ENCODE measurements around the gene GNAI2. TPM values are rescaled to one million over a fixed set of nuclear protein-coding genes. Genes with fewer than 3 reads are reported as not detected.
A peak's percentile ranks its signal among the peaks of the same experiment; 100 is the strongest.

Gene GNAI2
- total and polyA plus RNA-seq, 4 donors, result 174 to 356 (median 259) TPM

DNA sequence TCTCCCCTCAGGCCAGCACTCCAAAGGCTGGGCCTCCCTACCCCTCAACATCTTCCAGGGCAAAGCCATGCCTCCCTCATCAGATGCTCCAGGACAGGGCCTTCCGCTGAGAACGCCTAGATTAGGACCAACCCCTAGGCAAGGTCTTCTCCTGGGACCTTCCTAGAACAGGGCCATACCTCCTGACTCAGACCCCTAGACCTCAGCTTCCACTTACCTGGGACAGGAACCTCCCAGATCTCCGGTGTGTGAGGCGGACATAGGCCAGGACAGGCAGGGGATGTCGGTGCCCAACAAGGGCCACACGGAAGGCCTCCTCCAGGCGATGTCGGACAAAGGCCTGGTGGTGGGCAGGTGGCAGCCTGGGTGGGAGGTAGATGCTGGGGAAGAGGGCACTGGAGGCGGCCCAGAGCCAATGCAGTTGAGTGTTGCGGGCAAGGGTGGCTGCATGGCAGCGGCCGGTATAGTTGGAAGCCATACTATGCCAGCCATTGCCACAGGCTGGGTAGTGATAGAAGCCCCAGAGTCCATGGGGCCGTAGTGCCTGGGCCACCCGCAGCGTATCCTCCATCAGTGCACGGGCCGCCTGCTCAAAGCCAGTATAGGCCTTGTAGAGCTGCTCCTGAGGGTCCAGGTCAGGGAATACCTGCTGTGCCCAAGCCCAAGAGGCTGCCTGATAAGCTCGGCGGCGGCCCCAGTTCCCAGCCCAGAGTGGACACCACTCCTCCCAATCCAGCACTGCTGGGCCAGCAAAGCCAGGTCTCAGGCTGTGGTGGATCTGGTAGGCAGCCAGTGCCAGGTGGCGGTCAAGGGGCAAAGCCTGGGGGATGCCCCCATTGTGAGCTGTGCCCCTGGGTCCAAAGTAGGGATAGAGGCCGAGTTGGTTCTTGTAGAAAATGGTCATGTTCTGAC is 58.7 kb downstream of the GNAI2 start:
- no peak overlapping the region for H3K4me3 ChIP-seq (ENCODE audit: low read length in 2 of 2)
- intact Hi-C loops (cut with DNase I), result no loop called here
- H3K9me3 ChIP-seq (ENCODE audit: control insufficient read depth, low read length), result no peaks in the 10 kb centered on the region
- DNase-seq, result no peak
- H3K27ac ChIP-seq (ENCODE audit: low read depth in 1 of 2, low read length in 2 of 2), result no peak overlapping the region
- no peaks in the 10 kb centered on the region for H3K36me3 ChIP-seq (ENCODE audit: control insufficient read depth in 1 of 2, insufficient read depth in 2 of 2, low read length in 1 of 2)
- no peak for ATAC-seq (ENCODE audit: low FRiP score)
- WGBS, 2 donors, result 91% methylated on average over 22 of the region's 22 CpGs
- no peaks in the 10 kb centered on the region for H3K4me1 ChIP-seq (ENCODE audit: control insufficient read depth in 1 of 2, insufficient read depth in 2 of 2, low read length in 2 of 2)
- no peaks in the 10 kb centered on the region for H3K27me3 ChIP-seq (ENCODE audit: control insufficient read depth in 1 of 2, insufficient read depth in 2 of 2, low read length in 1 of 2)

DNA sequence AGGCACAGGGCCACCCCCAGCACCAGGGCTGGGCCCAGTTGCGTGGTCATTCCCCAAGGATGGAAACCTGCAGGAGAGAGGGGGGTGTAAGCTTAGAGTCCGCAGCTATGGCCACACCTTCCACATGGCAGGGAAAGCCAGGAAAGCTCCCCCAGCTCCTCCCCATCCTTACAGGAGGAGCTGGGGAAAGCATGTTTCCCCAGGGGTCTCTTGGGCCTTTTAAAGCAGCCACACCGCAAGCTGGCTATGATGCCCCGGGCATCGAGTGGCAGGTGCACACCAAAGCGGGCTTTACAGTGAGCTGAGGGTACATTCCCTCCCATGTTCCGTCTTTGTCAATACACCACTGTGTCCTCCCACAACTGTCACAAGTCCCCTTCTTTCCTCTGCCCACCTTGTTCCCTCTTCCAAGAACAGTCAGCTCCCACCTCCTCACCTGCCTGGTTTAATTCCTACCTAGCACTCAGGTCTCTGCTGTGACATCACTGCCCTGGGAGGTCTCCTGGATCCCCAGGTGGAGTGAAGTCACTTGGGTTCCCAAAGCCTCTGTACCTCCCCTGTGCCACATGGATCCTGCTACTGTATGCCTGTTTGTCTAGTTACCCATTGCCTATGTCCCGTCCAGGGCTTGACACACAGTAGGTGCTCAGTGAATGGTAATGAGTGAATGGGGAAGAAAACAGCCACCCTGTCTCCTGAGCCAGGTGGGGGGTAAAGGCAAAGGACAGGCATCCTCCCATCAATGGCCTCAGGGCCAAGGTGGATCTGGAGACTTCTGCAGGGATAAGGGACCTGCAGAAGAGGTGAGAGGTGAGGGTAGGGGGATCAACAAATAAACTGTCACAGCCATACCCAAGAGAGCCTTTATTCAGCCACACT is 59.8 kb downstream of the GNAI2 start:
- Histone ChIP-seq H3K36me3 (ENCODE audit: control insufficient read depth in 1 of 2, insufficient read depth in 2 of 2, low read length in 1 of 2) (no peaks in the 10 kb centered on the region), H3K27ac (ENCODE audit: low read depth in 1 of 2, low read length in 2 of 2) (no peak overlapping the region), H3K9me3 (ENCODE audit: control insufficient read depth, low read length) (no peaks in the 10 kb centered on the region), H3K4me1 (ENCODE audit: control insufficient read depth in 1 of 2, insufficient read depth in 2 of 2, low read length in 2 of 2) (no peaks in the 10 kb centered on the region), H3K4me3 (ENCODE audit: low read length in 2 of 2) (no peak overlapping the region), H3K27me3 (ENCODE audit: control insufficient read depth in 1 of 2, insufficient read depth in 2 of 2, low read length in 1 of 2) (no peaks in the 10 kb centered on the region)
- DNase-seq (no peak), ATAC-seq (ENCODE audit: low FRiP score) (no peak)
- intact Hi-C loops (cut with DNase I), result no loop called here
- WGBS, 2 donors, result 78 to 86% methylated on average over 8 of the region's 8 CpGs

DNA sequence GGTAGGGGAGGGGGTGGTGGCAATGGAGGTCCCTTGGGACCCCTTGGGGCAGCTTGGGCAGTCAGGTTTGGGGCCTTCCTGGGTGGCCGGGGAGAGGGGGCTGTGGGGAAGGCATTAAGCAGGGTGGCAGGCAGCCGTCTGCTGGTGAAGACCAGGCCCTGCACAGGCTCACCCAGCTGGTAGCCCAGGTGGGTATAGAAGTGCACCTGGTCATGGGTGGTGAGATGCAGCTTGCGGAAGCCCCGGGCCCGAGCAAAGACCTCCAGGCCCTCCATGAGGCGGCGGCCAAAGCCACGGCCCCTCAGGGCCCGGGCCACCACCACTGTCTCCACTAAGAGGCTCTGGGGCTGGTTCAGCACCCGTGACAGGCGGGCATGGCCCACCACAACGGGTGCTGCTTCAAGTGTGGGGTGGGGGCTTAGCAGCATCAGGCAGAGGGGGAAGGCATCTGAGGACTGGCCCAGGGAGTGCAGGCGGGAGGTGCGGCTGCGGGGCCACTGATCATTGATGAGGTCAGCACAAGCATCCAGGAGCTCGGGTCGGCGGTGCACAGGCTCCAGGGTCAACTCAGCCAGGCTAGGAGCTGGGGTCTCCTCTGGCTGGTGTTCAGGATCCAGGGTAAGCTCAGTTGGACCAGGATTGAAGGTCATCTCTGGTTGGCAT is 60.8 kb downstream of the GNAI2 start:
- Histone ChIP-seq H3K36me3 (ENCODE audit: control insufficient read depth in 1 of 2, insufficient read depth in 2 of 2, low read length in 1 of 2) (no peaks in the 10 kb centered on the region), H3K27ac (ENCODE audit: low read depth in 1 of 2, low read length in 2 of 2) (no peak overlapping the region), H3K4me3 (ENCODE audit: low read length in 2 of 2) (no peak overlapping the region), H3K9me3 (ENCODE audit: control insufficient read depth, low read length) (no peaks in the 10 kb centered on the region), H3K27me3 (ENCODE audit: control insufficient read depth in 1 of 2, insufficient read depth in 2 of 2, low read length in 1 of 2) (no peaks in the 10 kb centered on the region), H3K4me1 (ENCODE audit: control insufficient read depth in 1 of 2, insufficient read depth in 2 of 2, low read length in 2 of 2) (no peaks in the 10 kb centered on the region)
- ATAC-seq (ENCODE audit: low FRiP score) (no peak), DNase-seq (peak; percentile 54 to 76)
- intact Hi-C loops (cut with DNase I), result no loop called here
- 92% methylated on average over 15 to 18 of the region's 18 CpGs for WGBS, 2 donors

DNA sequence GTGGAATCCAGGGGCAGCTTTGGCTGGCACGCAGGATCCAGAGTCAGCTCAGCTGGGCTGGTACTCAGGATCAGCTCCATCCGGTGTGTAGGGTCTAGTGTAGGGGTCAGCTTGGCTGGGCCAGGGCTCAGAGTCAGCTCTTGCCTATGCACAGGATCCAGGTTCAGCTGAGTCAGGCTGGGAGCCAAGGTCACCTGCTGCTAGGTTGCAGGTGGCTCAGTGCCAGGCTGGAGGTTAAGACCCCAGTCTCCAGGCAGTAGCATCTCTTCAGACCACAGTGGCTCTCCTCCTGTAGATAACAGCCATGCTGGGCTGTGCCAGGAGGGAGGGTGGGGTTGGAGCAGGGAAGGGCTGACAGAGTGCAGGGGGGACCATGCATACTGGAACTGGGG is 61.4 kb downstream of the GNAI2 start:
- no peaks in the 10 kb centered on the region for H3K36me3 ChIP-seq (ENCODE audit: control insufficient read depth in 1 of 2, insufficient read depth in 2 of 2, low read length in 1 of 2)
- H3K4me1 ChIP-seq (ENCODE audit: control insufficient read depth in 1 of 2, insufficient read depth in 2 of 2, low read length in 2 of 2), result no peaks in the 10 kb centered on the region
- DNase-seq, result peak in 1 of 2 donors; percentile 61
- H3K4me3 ChIP-seq (ENCODE audit: low read length in 2 of 2), result no peak overlapping the region
- WGBS, 2 donors, result 80 to 87% methylated on average over 2 of the region's 2 CpGs
- no peaks in the 10 kb centered on the region for H3K9me3 ChIP-seq (ENCODE audit: control insufficient read depth, low read length)
- intact Hi-C loops (cut with DNase I), result no loop called here
- ATAC-seq (ENCODE audit: low FRiP score), result no peak
- H3K27me3 ChIP-seq (ENCODE audit: control insufficient read depth in 1 of 2, insufficient read depth in 2 of 2, low read length in 1 of 2), result no peaks in the 10 kb centered on the region
- H3K27ac ChIP-seq (ENCODE audit: low read depth in 1 of 2, low read length in 2 of 2), result no peak overlapping the region

DNA sequence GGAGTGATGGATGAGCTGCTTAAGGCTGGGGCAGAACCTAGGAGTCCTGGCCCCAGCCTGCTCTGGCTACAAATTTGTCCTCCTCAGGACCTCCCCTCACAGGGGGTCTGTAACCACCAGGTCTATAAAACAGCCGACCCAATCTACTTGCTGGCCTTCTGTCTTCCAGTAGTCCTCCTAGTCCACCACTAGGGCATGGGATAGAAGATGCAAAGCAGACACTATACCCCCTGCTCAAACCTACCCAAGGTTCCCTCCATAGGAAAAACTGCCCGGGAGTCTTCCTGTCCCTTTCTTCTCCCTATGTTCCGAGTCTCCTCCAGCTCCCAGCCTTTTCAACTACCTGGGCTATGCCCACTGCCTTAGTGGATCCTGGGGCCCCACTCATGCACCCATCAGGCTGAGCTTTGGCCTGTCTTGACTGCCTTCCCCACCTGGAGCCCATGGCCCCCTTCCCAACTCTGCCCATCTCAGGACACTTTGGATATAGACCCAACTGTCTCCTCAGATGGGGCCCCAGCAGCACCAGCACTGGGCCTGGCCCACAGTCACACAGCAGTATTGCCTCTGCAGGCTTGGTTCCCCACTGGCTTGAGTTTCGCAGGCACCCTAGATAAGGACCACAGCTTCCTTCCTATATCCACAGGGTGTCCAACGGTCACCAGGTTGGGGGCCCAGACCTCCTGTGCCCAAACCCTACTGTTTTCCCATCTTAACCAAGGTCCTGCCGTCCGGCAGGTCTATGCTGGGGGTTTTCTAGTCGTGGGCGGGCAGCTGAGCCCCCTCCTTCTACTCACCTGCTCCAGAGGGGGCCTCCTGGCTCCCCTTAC is 62.1 kb downstream of the GNAI2 start:
- ATAC-seq (ENCODE audit: low FRiP score) (no peak), DNase-seq (peak; percentile 65 to 77)
- no peaks in the 10 kb centered on the region for H3K9me3 ChIP-seq (ENCODE audit: control insufficient read depth, low read length)
- WGBS, 2 donors, result 36 to 42% methylated on average over 9 of the region's 9 CpGs
- intact Hi-C loops (cut with DNase I), result no loop called here
- H3K27me3 ChIP-seq (ENCODE audit: control insufficient read depth in 1 of 2, insufficient read depth in 2 of 2, low read length in 1 of 2), result no peaks in the 10 kb centered on the region
- H3K4me1 ChIP-seq (ENCODE audit: control insufficient read depth in 1 of 2, insufficient read depth in 2 of 2, low read length in 2 of 2), result no peaks in the 10 kb centered on the region
- peak overlapping the region in 1 of 2 donors; percentile 51 for H3K4me3 ChIP-seq (ENCODE audit: low read length in 2 of 2)
- H3K27ac ChIP-seq (ENCODE audit: low read depth in 1 of 2, low read length in 2 of 2), result no peak overlapping the region
- no peaks in the 10 kb centered on the region for H3K36me3 ChIP-seq (ENCODE audit: control insufficient read depth in 1 of 2, insufficient read depth in 2 of 2, low read length in 1 of 2)

DNA sequence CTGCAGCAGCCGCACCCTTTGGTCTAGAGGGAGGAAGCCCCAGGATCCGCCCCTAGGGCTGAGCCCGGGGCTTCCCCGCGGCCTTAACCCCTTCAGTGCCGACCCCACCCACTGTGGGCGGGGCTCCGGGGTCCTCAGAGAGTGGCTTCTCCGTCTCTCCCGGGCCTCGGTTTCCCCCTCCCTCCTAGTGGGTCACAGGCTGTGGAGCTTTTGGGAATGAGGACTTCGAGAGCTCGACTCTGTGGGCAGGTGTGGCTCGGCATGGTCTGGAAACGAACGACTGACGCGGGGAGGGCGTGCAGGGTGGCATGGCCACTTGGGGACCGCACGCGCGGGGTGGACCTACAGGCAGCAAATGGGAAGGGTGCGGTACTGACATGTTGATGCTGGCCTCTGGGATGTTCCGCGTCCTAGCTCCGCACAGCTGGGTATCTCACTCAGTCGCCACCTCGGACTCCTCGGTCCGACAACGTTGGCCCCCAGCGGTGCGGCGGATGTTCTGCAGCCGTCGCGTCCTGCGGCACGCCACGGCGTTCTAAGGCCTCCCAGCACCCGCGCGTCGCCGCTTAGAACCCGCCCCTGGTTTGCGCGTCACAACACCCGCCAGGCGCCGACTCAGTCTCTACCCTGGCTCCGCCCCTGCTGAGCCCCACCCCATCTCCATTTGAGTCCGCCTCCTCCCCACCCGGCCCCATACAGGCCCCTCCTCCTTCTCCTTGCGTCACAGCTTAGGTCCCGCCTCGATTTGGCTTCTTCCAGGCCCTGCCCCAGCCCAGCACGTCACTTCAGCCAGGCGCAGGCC is 63.0 kb downstream of the GNAI2 start, which contains the start of the genes HYAL3 and NAA80:
TSS of gene HYAL3 (minus strand) at position 570 of the 802 bp plus-strand sequence. CDS start 3,803 bp downstream, outside the sequence.
TSS of gene NAA80 (minus strand) at position 570 of the 802 bp plus-strand sequence. CDS start 1,942 bp downstream, outside the sequence.
- no peaks in the 10 kb centered on the region for H3K27me3 ChIP-seq (ENCODE audit: control insufficient read depth in 1 of 2, insufficient read depth in 2 of 2, low read length in 1 of 2)
- H3K4me3 ChIP-seq (ENCODE audit: low read length in 2 of 2), result peak within 1 kb of the TSS; percentile 39 to 51
- ATAC-seq (ENCODE audit: low FRiP score) (peak; percentile 96), DNase-seq (peak; percentile 99 to 100)
- peak within 1 kb of the TSS; percentile 53 to 59 for H3K27ac ChIP-seq (ENCODE audit: low read depth in 1 of 2, low read length in 2 of 2)
- intact Hi-C loops (cut with DNase I), result no loop called here
- H3K4me1 ChIP-seq (ENCODE audit: control insufficient read depth in 1 of 2, insufficient read depth in 2 of 2, low read length in 2 of 2), result no peaks in the 10 kb centered on the region
- H3K36me3 ChIP-seq (ENCODE audit: control insufficient read depth in 1 of 2, insufficient read depth in 2 of 2, low read length in 1 of 2), result no peaks in the 10 kb centered on the region
- no peaks in the 10 kb centered on the region for H3K9me3 ChIP-seq (ENCODE audit: control insufficient read depth, low read length)
- 0 to 1% methylated on average over 59 to 61 of the region's 61 CpGs for WGBS, 2 donors

DNA sequence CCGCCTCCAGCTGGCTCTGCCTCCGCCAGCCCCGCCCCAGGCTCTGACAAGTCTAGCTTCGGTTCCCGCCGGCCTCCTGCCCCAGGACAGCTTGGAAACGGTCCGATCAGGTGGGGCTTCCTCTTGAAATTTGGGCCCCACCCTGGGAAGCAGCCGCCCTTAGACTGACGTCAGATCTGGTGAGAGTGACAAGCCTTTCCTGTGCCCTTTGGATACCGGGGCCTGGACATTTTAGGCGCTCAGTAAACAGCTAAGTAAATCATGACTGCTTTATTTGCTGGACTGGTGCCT is 63.6 kb downstream of the GNAI2 start:
- H3K4me3 ChIP-seq (ENCODE audit: low read length in 2 of 2), result peak overlapping the region in 1 of 2 donors; percentile 39
- no peaks in the 10 kb centered on the region for H3K9me3 ChIP-seq (ENCODE audit: control insufficient read depth, low read length)
- no peaks in the 10 kb centered on the region for H3K27me3 ChIP-seq (ENCODE audit: control insufficient read depth in 1 of 2, insufficient read depth in 2 of 2, low read length in 1 of 2)
- intact Hi-C loops (cut with DNase I), result no loop called here
- no peak for DNase-seq
- ATAC-seq (ENCODE audit: low FRiP score), result no peak
- H3K36me3 ChIP-seq (ENCODE audit: control insufficient read depth in 1 of 2, insufficient read depth in 2 of 2, low read length in 1 of 2), result no peaks in the 10 kb centered on the region
- peak overlapping the region; percentile 53 to 59 for H3K27ac ChIP-seq (ENCODE audit: low read depth in 1 of 2, low read length in 2 of 2)
- H3K4me1 ChIP-seq (ENCODE audit: control insufficient read depth in 1 of 2, insufficient read depth in 2 of 2, low read length in 2 of 2), result no peaks in the 10 kb centered on the region
- WGBS, 2 donors, result 1% methylated on average over 12 of the region's 12 CpGs
